ENCODE data around the gene CIT. TPM values are rescaled to one million over a fixed set of nuclear protein-coding genes. Genes with fewer than 3 reads are reported as not detected.

The CIT gene
- total and polyA plus RNA-seq, 10 of the 15 experiments (the other 5 are each of a cell fraction or from before 2014, with no cell fraction given) = 1.0 to 38.2 (median 14.9) TPM

DNA sequence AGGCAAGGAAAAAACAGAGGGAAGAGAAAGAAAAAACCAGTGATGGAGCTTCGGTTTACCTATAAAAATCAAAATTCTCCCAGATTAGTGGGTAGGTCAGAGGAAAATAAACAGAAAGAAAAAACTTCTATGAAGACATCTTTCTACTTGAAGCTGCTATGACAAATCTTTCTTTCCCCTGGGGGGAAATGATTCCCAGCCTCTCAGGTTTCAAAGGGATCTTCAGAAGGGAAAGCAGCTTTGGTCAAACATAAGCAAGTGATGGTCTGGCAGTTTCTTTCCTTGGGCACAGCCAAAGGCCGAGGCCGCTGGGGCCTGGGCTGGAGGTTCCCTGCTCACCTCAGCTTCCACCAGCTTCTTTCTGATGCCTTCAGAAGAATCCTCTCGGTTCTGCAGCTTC lies 104.7 kb downstream of the CIT start:
- intact Hi-C loops (cut with micrococcal nuclease; ENCODE audit: unreplicated experiment) (no loop called here), in situ Hi-C loops (cut with MboI) (no loop called here)
- ChIA-PET POLR2A (no interaction called here), SMC1A (ENCODE audit: uncharacterized antibody, unreplicated experiment) (interaction anchor here (1.3 kb wide), 1 partner anchor 42 kb away, joined by 3 read pairs; no protein-coding TSS in a partner anchor), CTCF (no interaction called here), RAD21 (ENCODE audit: unreplicated experiment) (no interaction called here)
- Histone ChIP-seq H2AFZ (ENCODE audit: control insufficient read depth, low read depth, low read length) (no peak overlapping the region), H3K27ac (ENCODE audit: control insufficient read depth, insufficient read depth) (no peak overlapping the region), H3K79me2 (ENCODE audit: control insufficient read depth, insufficient read depth, low read length) (no peaks in the 10 kb centered on the region), H3K36me3 (ENCODE audit: control insufficient read depth in 2 of 2, insufficient read depth in 2 of 2, low read length in 1 of 2) (peaks cover 6 to 13% of the 10 kb centered on the region in 2 experiments), H3K4me2 (ENCODE audit: control insufficient read depth, insufficient read depth) (no peak overlapping the region), H3K4me3 (no peak overlapping the region), H3K9ac (ENCODE audit: control insufficient read depth, insufficient read depth, low read length) (no peak overlapping the region), H3K27me3 (replicated peaks in 1 of 2; ENCODE audit: control insufficient read depth in 2 of 2, insufficient read depth in 2 of 2, low read length in 1 of 2) (no peaks in the 10 kb centered on the region), H4K20me1 (ENCODE audit: control insufficient read depth, insufficient read depth) (no peaks in the 10 kb centered on the region), H3K9me3 (replicated peaks; ENCODE audit: control insufficient read depth, insufficient read depth, low read length) (no peaks in the 10 kb centered on the region), H3K4me1 (ENCODE audit: control insufficient read depth, insufficient read depth, low read length) (no peaks in the 10 kb centered on the region)
- FAIRE-seq (no peak), ATAC-seq (no peak), DNase-seq (ENCODE audit: low read depth, low spot score) (no peak)
- 95% methylated on average over 4 of the region's 4 CpGs for WGBS (ENCODE audit: insufficient coverage, insufficient replicate concordance, low lambda C conversion rate, missing lambda C conversion rate)
- BruUV-seq (replicated peaks) = no TSS peak
- TF ChIP-seq ZNF687 (IDR thresholded peaks at IDR 0.05) (no peak), EED (IDR thresholded peaks at IDR 0.05; ENCODE audit: low read depth) (no peak), NR2C1 (IDR thresholded peaks at IDR 0.05) (no peak), BMI1 (IDR thresholded peaks at IDR 0.05; ENCODE audit: borderline replicate concordance) (no peak), TAF1 (IDR thresholded peaks at IDR 0.05; ENCODE audit: borderline replicate concordance, low read depth, low read length) (no peak), RCOR1 (conservative IDR thresholded peaks at IDR 0.05; ENCODE audit: low read depth, low read length) (no peak), NKRF (conservative IDR thresholded peaks at IDR 0.05) (no peak)
- TF ChIP-seq, protein P1, sequence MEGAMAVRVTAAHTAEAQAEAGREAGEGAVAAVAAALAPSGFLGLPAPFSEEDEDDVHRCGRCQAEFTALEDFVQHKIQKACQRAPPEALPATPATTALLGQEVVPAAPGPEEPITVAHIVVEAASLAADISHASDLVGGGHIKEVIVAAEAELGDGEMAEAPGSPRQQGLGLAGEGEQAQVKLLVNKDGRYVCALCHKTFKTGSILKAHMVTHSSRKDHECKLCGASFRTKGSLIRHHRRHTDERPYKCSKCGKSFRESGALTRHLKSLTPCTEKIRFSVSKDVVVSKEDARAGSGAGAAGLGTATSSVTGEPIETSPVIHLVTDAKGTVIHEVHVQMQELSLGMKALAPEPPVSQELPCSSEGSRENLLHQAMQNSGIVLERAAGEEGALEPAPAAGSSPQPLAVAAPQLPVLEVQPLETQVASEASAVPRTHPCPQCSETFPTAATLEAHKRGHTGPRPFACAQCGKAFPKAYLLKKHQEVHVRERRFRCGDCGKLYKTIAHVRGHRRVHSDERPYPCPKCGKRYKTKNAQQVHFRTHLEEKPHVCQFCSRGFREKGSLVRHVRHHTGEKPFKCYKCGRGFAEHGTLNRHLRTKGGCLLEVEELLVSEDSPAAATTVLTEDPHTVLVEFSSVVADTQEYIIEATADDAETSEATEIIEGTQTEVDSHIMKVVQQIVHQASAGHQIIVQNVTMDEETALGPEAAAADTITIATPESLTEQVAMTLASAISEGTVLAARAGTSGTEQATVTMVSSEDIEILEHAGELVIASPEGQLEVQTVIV (IDR thresholded peaks at IDR 0.05; ENCODE audit: borderline replicate concordance, partially characterized antibody) = no peak
- TF ChIP-seq, protein P2, sequence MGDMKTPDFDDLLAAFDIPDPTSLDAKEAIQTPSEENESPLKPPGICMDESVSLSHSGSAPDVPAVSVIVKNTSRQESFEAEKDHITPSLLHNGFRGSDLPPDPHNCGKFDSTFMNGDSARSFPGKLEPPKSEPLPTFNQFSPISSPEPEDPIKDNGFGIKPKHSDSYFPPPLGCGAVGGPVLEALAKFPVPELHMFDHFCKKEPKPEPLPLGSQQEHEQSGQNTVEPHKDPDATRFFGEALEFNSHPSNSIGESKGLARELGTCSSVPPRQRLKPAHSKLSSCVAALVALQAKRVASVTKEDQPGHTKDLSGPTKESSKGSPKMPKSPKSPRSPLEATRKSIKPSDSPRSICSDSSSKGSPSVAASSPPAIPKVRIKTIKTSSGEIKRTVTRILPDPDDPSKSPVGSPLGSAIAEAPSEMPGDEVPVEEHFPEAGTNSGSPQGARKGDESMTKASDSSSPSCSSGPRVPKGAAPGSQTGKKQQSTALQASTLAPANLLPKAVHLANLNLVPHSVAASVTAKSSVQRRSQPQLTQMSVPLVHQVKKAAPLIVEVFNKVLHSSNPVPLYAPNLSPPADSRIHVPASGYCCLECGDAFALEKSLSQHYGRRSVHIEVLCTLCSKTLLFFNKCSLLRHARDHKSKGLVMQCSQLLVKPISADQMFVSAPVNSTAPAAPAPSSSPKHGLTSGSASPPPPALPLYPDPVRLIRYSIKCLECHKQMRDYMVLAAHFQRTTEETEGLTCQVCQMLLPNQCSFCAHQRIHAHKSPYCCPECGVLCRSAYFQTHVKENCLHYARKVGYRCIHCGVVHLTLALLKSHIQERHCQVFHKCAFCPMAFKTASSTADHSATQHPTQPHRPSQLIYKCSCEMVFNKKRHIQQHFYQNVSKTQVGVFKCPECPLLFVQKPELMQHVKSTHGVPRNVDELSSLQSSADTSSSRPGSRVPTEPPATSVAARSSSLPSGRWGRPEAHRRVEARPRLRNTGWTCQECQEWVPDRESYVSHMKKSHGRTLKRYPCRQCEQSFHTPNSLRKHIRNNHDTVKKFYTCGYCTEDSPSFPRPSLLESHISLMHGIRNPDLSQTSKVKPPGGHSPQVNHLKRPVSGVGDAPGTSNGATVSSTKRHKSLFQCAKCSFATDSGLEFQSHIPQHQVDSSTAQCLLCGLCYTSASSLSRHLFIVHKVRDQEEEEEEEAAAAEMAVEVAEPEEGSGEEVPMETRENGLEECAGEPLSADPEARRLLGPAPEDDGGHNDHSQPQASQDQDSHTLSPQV (IDR thresholded peaks at IDR 0.05) = no peak
- TF ChIP-seq, protein P3, sequence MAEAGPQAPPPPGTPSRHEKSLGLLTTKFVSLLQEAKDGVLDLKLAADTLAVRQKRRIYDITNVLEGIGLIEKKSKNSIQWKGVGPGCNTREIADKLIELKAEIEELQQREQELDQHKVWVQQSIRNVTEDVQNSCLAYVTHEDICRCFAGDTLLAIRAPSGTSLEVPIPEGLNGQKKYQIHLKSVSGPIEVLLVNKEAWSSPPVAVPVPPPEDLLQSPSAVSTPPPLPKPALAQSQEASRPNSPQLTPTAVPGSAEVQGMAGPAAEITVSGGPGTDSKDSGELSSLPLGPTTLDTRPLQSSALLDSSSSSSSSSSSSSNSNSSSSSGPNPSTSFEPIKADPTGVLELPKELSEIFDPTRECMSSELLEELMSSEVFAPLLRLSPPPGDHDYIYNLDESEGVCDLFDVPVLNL (IDR thresholded peaks at IDR 0.05; ENCODE audit: low read depth, low read length) = no peak
